GM12892 (cell line): ENCODE data around the gene CCDC40.

Source experiments
- DNase-seq: peaks from one replicate; pipeline ENCODE4 v3.0.0; 2011; ENCODE audit not compliant: insufficient read length
- FAIRE-seq: peaks from 2 replicates; lab custom pipeline; 2011; peaks lifted over from hg19 to GRCh38; lab: Jason Lieb, UNC
- POLR2A ChIP-seq: IDR thresholded peaks from 2 replicates; pipeline ENCODE4 v1.6.1; 2011; ENCODE audit warnings: low read depth, low read length, control low read depth
- POLR2AphosphoS5 ChIP-seq: IDR thresholded peaks from 2 replicates; pipeline ENCODE4 v1.6.1; 2011; ENCODE audit warnings: low read depth, low read length, control low read depth
- TAF1 ChIP-seq: IDR thresholded peaks from 2 replicates; pipeline ENCODE4 v1.6.1; 2011; ENCODE audit warnings: low read depth, mild to moderate bottlenecking, control low read depth, low read length, borderline replicate concordance

Gene CCDC40

DNA sequence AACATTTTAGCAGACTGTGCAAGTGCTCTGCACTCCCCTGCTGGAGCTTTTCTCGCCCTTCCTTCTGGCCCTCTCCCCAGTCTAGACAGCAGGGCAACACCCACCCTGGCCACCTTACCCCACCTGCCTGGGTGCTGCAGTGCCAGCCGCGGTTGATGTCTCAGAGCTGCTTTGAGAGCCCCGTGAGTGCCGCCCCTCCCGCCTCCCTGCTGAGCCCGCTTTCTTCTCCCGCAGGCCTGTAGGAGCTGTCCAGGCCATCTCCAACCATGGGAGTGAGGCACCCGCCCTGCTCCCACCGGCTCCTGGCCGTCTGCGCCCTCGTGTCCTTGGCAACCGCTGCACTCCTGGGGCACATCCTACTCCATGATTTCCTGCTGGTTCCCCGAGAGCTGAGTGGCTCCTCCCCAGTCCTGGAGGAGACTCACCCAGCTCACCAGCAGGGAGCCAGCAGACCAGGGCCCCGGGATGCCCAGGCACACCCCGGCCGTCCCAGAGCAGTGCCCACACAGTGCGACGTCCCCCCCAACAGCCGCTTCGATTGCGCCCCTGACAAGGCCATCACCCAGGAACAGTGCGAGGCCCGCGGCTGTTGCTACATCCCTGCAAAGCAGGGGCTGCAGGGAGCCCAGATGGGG, 68.0 kb downstream of the CCDC40 start:
- FAIRE-seq (no peak), DNase-seq (no peak)
- TF ChIP-seq POLR2A, result no peak
- no peak for TF ChIP-seq POLR2AphosphoS5
- no peak for TF ChIP-seq TAF1

DNA sequence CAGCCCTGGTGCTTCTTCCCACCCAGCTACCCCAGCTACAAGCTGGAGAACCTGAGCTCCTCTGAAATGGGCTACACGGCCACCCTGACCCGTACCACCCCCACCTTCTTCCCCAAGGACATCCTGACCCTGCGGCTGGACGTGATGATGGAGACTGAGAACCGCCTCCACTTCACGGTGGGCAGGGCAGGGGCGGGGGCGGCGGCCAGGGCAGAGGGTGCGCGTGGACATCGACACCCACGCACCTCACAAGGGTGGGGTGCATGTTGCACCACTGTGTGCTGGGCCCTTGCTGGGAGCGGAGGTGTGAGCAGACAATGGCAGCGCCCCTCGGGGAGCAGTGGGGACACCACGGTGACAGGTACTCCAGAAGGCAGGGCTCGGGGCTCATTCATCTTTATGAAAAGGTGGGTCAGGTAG, 68.5 kb downstream of the CCDC40 start:
- DNase-seq (no peak), FAIRE-seq (no peak)
- no peak for TF ChIP-seq POLR2A
- no peak for TF ChIP-seq TAF1
- no peak for TF ChIP-seq POLR2AphosphoS5

DNA sequence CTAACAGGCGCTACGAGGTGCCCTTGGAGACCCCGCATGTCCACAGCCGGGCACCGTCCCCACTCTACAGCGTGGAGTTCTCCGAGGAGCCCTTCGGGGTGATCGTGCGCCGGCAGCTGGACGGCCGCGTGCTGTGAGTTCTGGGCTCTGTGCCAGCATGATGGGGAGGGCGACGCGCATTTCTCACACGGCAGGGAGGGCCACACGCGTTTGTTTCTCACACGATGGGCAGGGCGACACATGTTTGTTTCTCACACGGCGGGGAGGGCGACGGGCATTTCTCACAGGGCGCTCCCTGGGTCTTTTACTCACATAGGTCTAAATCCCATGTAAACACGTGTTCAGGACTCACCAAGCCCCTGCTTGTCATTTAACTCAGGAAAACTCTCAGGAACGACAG, 69.3 kb downstream of the CCDC40 start:
- no peak for DNase-seq
- TF ChIP-seq POLR2A (no peak), POLR2AphosphoS5 (no peak), TAF1 (no peak)
- FAIRE-seq, result no peak

DNA sequence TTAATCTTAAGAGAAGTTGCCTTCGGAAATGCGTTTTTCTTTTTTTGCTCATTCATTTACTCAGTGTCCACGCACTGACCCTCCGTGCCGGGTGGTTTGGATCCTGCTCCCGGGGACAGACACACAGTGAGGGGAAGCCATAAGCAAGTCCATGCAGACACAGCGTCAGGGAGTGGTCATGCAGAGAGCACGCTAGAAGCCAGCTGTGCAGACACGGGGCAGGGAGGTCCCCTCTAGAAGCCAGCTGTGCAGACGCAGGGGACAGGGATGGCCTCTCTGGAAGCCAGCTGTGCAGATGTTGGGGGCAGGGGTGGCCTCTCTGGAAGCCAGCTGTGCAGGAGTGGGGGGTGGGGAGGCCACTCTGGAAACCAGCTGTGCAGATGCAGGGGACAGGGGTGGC, 69.7 kb downstream of the CCDC40 start:
- DNase-seq (no peak), FAIRE-seq (no peak)
- TF ChIP-seq POLR2AphosphoS5 (no peak), POLR2A (no peak), TAF1 (no peak)

DNA sequence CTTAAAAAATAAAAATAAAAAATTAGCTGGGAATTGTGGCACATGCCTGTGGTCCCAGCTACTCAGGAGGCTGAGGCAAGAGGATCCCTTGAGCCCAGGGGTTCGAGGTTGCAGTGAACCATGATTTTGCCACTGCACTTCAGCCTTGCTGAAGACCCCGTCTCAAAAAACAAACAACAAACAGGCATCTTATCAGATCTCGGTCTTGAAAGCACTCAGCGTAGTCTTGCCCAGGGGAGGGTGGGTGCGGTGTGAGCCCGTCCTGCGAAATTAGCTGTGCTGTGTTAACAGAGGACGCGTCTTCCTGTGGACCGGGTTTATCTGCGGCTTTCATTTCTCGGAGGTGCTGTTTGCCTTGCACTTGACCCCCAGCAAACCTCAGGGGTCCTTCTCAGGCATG, 70.3 kb downstream of the CCDC40 start:
- no peak for DNase-seq
- FAIRE-seq, result no peak
- TF ChIP-seq POLR2A (no peak), POLR2AphosphoS5 (no peak), TAF1 (no peak)

DNA sequence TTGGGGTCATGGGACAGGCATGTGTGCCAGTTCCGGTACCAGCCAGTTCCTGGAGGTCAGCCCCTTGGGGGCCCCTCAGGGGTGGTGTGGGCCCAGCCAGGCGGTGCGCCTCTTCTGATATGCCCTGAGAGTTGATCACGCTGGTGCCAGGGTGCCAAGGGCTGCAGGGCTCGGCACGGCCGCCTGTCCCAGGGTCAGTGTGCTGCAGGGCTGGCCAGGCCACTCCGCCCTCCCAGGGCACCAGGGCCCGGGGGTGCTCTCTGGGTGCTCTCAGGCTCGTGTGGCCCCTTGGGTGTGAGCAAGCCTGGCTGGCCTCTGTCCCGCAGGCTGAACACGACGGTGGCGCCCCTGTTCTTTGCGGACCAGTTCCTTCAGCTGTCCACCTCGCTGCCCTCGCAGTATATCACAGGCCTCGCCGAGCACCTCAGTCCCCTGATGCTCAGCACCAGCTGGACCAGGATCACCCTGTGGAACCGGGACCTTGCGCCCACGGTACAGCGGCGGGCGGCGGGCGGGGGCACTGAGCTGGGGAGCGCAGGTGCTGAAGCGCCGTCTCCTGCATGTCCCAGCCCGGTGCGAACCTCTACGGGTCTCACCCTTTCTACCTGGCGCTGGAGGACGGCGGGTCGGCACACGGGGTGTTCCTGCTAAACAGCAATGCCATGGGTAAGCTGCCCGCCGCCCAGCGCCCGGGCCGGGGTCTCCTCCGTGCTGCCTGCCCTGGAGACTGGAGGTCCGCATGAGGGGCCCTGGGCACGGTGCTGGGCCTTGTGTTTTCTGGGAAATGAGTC, 71.0 kb downstream of the CCDC40 start:
- DNase-seq (no peak), FAIRE-seq (no peak)
- TF ChIP-seq POLR2A (no peak), POLR2AphosphoS5 (no peak), TAF1 (no peak)

DNA sequence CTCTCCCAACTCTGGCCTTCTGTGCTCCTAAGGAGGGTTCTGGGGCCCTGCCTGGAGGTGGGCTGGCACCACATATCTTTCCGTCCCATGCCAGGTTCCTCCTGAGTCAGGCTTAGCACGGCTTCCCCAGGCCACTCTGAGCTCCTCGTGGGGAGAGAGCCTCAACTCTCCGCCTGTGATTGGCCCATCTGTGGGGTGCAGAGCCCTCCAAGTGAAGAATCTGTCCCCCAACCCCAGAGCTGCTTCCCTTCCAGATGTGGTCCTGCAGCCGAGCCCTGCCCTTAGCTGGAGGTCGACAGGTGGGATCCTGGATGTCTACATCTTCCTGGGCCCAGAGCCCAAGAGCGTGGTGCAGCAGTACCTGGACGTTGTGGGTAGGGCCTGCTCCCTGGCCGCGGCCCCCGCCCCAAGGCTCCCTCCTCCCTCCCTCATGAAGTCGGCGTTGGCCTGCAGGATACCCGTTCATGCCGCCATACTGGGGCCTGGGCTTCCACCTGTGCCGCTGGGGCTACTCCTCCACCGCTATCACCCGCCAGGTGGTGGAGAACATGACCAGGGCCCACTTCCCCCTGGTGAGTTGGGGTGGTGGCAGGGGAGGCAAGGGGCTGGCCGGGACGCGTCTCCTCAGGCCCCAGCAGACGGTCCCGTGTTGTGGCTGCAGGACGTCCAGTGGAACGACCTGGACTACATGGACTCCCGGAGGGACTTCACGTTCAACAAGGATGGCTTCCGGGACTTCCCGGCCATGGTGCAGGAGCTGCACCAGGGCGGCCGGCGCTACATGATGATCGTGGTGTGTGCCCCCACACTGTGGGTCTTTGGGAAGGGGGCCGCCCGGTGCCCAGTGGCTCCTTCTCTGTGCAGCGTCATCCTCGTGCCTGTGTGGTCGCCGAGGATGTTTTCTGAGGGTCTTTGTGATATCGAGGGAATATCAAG, 71.9 kb downstream of the CCDC40 start:
- FAIRE-seq, result no peak
- no peak for TF ChIP-seq TAF1
- no peak for TF ChIP-seq POLR2AphosphoS5
- TF ChIP-seq POLR2A, result no peak
- DNase-seq, result no peak

- FAIRE-seq (no peak), DNase-seq (no peak)
- TF ChIP-seq TAF1, result no peak
- TF ChIP-seq POLR2A, result no peak
- TF ChIP-seq POLR2AphosphoS5, result no peak
Measured at GRCh38 chr17:80109066-80109660, 72.7 kb downstream of the CCDC40 start.

GRCh38 chr17:80109713-80110446, 73.4 kb downstream of the CCDC40 start:
- DNase-seq, result no peak
- FAIRE-seq, result no peak
- TF ChIP-seq POLR2AphosphoS5 (no peak), POLR2A (no peak), TAF1 (no peak)

- no peak for TF ChIP-seq POLR2A
- TF ChIP-seq POLR2AphosphoS5, result no peak
- TF ChIP-seq TAF1, result no peak
- DNase-seq, result no peak
- no peak for FAIRE-seq
Measured at GRCh38 chr17:80110447-80110812, 74.0 kb downstream of the CCDC40 start.
